ENCODE results near the gene OSMR.

The OSMR gene

DNA sequence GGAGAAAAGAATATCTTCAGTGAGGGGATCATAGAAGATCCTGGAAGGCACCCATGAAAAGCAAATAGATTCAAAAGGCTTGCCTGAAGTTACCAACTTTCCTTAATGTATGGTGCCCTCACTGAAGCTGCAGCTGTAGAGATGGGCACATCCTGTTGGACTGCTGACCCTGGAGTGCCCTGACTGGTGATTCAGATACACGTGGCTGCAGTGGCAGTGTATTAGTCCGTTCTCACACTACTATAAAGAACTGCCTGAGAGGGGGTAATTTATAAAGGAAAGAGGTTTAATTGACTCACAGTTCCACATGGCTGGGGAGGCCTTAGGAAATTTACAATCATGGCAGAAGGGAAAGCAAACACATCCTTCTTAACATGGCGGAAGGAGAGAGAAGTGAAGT lies 80.3 kb downstream of the OSMR start:
- peak; percentile 35 for DNase-seq (ENCODE audit: low read depth, low spot score)

- DNase-seq (ENCODE audit: low read depth, low spot score), result no peak
Observed at GRCh38 chr5:38927470-38927869, 81.7 kb downstream of the OSMR start.

DNA sequence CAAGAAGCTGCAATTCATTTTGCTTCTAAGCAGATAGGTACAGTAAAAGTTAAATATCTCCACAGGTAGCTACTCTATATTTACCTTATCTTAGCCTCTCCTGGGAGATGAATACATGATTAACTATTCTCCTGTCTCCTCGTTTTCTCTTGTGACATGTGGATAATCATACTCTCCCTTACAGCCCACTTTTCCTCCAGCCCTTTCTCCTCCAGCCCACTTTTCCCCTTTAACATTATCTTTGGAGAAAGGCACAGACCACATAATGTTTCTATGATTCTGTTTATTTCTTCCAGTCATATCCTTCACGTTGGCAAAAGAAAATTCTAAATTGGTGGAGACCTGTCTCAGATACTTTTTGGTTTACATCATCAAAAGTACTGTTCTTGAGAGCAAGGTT lies 84.0 kb downstream of the OSMR start:
- no peak for DNase-seq (ENCODE audit: low read depth, low spot score)

DNA sequence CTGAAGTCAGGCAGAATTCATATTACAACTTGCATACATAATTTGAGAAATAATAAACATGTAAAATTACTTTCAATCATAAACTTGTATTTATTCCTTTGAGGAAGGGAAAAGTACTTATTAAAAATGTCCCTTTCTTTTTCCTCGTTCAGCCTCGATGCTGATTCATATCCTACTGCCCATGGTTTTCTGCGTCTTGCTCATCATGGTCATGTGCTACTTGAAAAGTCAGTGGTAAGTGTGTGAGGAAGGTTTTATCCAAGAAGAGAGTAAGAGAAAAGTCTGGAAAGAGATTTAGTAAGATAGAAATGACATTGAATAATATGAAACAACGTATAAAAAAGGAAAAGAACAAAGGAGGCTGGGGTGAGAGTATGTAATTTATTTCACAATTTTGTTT lies 85.9 kb downstream of the OSMR start:
- DNase-seq (ENCODE audit: low read depth, low spot score), result no peak

DNA sequence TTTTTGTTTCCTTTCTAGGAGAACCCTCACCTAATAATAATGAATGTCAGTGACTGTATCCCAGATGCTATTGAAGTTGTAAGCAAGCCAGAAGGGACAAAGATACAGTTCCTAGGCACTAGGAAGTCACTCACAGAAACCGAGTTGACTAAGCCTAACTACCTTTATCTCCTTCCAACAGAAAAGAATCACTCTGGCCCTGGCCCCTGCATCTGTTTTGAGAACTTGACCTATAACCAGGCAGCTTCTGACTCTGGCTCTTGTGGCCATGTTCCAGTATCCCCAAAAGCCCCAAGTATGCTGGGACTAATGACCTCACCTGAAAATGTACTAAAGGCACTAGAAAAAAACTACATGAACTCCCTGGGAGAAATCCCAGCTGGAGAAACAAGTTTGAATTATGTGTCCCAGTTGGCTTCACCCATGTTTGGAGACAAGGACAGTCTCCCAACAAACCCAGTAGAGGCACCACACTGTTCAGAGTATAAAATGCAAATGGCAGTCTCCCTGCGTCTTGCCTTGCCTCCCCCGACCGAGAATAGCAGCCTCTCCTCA lies 87.1 kb downstream of the OSMR start:
- DNase-seq (ENCODE audit: low read depth, low spot score), result no peak

GRCh38 chr5:38935437-38935836 lies 89.6 kb downstream of the OSMR start:
- no peak for DNase-seq (ENCODE audit: low read depth, low spot score)

- DNase-seq (ENCODE audit: low read depth, low spot score), result no peak
Observed at GRCh38 chr5:38936269-38936668, 90.5 kb downstream of the OSMR start.

DNA sequence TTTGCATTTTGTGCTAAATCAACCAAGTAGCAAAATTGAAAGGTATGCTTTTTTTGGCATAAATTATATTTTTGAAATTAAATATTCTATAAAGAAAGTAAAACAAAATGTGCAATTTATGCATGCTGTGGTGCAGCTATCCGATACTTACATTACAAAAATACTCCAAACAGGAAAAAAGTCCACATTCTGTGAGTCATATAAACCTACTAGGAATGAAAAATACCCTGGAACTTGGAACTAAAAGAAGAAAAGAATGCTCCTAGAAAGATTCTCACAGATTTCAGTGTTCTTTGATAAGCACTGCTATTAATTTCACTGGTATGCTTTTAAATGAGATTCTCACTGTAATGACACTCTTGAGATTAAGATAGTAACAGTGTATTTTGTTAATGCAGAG lies 92.6 kb downstream of the OSMR start:
- DNase-seq (ENCODE audit: low read depth, low spot score), result peak; percentile 33

GRCh38 chr5:38938973-38939372 lies 93.2 kb downstream of the OSMR start:
- DNase-seq (ENCODE audit: low read depth, low spot score), result no peak

DNA sequence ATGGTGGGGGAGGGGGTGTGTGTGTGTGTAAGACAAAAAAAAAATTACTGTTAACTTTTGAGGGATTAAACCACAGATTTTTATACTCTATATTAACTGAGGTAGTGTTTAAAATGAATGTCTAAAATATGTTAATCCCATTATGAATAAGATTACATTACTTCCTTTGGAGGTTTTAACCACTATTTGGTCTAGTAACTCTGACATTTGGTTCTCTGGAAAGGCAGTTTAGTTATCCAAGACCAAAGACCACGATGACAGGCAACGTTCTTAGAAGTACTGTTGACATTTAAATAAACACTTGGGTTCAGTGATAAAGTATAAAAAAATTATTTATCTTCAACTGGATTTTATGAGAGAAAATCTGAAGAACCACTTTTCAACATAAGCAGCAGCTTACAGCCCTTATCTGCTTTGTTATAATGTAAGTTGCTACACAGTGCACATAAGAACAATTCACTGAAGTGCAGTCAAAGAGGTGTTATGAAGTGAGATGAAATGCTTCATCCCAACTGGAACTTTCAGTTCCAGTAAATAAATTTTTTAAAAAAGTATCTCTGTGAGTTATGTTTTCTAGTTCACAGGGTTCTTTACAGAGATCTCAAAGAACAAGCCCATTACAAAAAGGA lies 94.5 kb downstream of the OSMR start:
- peak; percentile 6 for DNase-seq (ENCODE audit: low read depth, low spot score)

- peak; percentile 27 for DNase-seq (ENCODE audit: low read depth, low spot score)
Observed at GRCh38 chr5:38941912-38942311, 96.1 kb downstream of the OSMR start.

- DNase-seq (ENCODE audit: low read depth, low spot score), result no peak
Observed at GRCh38 chr5:38944282-38944681, 98.5 kb downstream of the OSMR start.

- DNase-seq (ENCODE audit: low read depth, low spot score), result peak; percentile 61
Observed at GRCh38 chr5:38948501-38948900, 102.7 kb downstream of the OSMR start.

DNA sequence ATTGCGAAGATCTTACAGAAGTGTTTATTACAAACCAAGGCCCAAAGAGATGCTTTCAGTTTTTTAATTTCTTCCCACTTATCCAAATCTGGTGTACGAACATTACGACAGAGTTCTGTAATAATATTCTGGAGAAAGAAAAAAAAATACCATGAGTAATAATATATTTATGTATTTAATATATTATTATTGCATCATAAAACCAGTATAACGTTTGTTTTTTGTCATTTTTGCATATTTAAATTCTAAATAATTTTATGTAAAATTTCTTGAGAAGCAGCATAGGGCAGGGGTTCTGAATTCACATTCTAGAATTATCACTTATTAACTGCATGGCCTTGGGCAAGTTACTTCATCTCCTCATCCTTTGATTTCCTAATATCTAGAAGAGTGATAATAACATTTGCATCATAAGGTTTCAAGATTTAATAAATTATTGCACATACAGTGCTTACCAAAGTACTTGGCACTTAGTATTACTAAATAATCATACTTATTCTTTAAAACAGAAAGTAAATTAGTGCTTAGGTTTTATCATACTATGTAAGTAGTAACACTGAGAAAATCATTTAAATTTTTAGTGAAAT lies 107.7 kb downstream of the OSMR start:
- no peak for DNase-seq (ENCODE audit: low read depth, low spot score)

DNA sequence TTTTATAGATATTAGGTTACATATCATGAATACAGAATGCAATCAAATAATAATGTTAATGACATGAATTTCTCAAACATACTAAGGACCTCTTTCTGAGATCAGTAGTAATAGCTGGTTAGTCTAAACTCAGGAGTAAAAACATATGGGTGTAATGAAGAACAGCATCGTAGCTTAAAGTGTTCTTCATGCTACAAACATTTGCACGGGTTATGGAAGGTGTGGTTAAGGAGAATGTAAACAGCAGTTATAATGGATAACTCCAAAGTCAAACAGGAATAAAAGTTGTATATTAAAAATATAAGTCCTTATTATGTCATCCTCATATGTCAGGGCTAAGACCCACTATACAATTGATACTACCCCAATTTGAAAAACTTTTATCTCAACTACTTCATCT lies 115.9 kb downstream of the OSMR start:
- no peak for DNase-seq (ENCODE audit: low read depth, low spot score)

GRCh38 chr5:38968665-38969064 lies 122.9 kb downstream of the OSMR start:
- DNase-seq (ENCODE audit: low read depth, low spot score), result no peak

DNA sequence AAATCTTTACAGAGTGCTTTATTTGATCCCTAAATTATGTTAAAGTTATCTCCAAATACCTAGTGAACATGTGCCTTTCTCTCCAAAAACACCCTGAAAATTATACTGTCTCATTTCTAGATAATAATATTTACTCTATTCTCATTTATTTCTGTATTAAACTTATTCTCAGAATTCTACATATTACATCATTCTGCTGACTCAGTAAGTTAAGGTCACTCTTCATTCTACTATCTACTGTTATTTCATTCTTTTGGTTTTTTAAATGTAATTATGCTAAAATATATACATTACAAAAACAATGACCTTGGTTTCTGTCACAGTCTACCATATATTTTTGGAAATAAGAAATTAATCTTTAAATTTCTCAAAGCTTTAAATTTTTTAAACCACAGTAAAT lies 132.2 kb downstream of the OSMR start:
- DNase-seq (ENCODE audit: low read depth, low spot score), result no peak

DNA sequence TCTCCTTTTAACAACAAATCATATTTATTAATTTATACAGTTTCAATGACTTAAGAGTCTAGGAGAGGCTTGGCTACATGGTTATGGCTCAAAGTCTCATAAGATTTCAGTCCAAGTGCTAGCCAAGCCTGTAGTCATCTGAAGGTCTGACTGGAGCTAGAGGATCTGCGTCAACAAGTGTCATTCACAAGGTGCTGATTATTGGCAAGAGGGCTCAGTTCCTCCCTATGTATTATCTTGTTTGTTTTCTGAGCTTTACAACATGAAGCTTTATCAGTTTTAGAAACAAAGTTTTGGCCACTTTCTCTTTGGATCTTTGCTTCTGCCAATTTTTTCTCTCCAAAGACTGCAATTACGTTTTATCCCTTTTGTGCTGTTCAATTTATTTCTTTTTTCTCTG lies 133.7 kb downstream of the OSMR start:
- no peak for DNase-seq (ENCODE audit: low read depth, low spot score)
